OCI-LY1 (cell line): ENCODE data around the gene SLC41A1.

ENCODE experiments used
- CTCF ChIP-seq: fragments of 200-600 bp; sonication (generic), shearing (Covaris generic); IDR thresholded peaks from 2 replicates; pipeline ENCODE4 v1.5.1; 2017; ENCODE audit warnings: mild to moderate bottlenecking, antibody characterized with exemption, low read length, moderate library complexity, mixed read lengths
- EZH2 ChIP-seq: fragments of 200-600 bp; sonication (generic), shearing (Covaris generic); IDR thresholded peaks from 2 replicates; pipeline ENCODE4 v1.8.0; 2017; ENCODE audit warnings: borderline replicate concordance, mixed run types, mild to moderate bottlenecking, antibody characterized with exemption, low read length, moderate library complexity, mixed read lengths

- TF ChIP-seq CTCF (no peak), EZH2 (no peak)
Measured at GRCh38 chr1:205782627-205783432, 30.2 kb downstream of the SLC41A1 start.
